Upper lobe of left lung (tissue), 6 donors: ENCODE measurements around the gene RBM15. TPM values are rescaled to one million over a fixed set of nuclear protein-coding genes. Genes with fewer than 3 reads are reported as not detected.

Experiments used
- ATAC-seq, 2 donors: fragments of 200-7000 bp; cut with Tn5 transposase; one replicate each; pipeline ENCODE4 v1.9.1; 2022; ENCODE audit warnings: mild to moderate bottlenecking in 2 of 2, moderate library complexity in 2 of 2; ENCODE audit not compliant: low FRiP score in 2 of 2
- DNase-seq, 2 donors: peaks; one replicate each; pipeline ENCODE4 v3.0.0-alpha.2; 2019 to 2020
- H3K27ac ChIP-seq, 4 donors: fragments of 200-600 bp; sonication (generic); one replicate each; pipeline ENCODE4 v1.5.1; 2016 to 2019
- H3K27me3 ChIP-seq, 4 donors: fragments of 200-600 bp; sonication (generic); one replicate each; pipeline ENCODE4 v1.5.1; 2017 to 2019
- H3K36me3 ChIP-seq, 4 donors: fragments of 200-600 bp; sonication (generic); one replicate each; pipeline ENCODE4 v1.5.1; 2016 to 2019
- H3K4me1 ChIP-seq, 4 donors: fragments of 200-600 bp; sonication (generic); one replicate each; pipeline ENCODE4 v1.5.1; 2018 to 2019
- H3K4me3 ChIP-seq, 4 donors: fragments of 200-600 bp; sonication (generic); one replicate each; pipeline ENCODE4 v1.5.1; 2017 to 2019; ENCODE audit warnings: mild to moderate bottlenecking in 2 of 4, moderate library complexity in 1 of 4
- H3K9me3 ChIP-seq, 4 donors: fragments of 200-600 bp; sonication (generic); one replicate each; pipeline ENCODE4 v1.5.1; 2018 to 2019
- EP300 ChIP-seq, 4 donors: sonication (generic); formaldehyde crosslinking; IDR thresholded peaks; one replicate each; pipeline ENCODE4 v1.5.1; 2017; ENCODE audit warnings: antibody characterized with exemption in 4 of 4, control low read depth in 2 of 4
- POLR2A ChIP-seq, 4 donors: fragments of 450-650 bp; IDR thresholded peaks; one replicate each; pipeline ENCODE4 v1.5.1; 2016 to 2017; ENCODE audit warnings: antibody characterized with exemption in 4 of 4, mild to moderate bottlenecking in 2 of 4
- POLR2AphosphoS5 ChIP-seq, 2 donors: sonication (generic); formaldehyde crosslinking; IDR thresholded peaks; one replicate each; pipeline ENCODE4 v1.5.1; 2017; ENCODE audit warnings: antibody characterized with exemption in 2 of 2
- WGBS, 2 donors: methylation state at CpG; one replicate each; pipeline ENCODE4 v1.1.5; 2017 to 2018; 5-methylcytosine and 5-hydroxymethylcytosine counted together
- total RNA-seq, 6 donors: library from RNA; depleted of rRNA in 4 of 6; stranded (reverse); fragments of >200 nt in 4 of 6; gene quantifications; one replicate each; pipeline versions ENCODE4 v1.1.0 to v1.2.1, GENCODE V29; 2016 to 2021
- TF ChIP-seq, protein P1 (sequence below), 6 experiments: fragments of 450-650 bp in 4 of 6; fragments of 200-600 bp in 2 of 6; sonication (generic) in 2 of 6; IDR thresholded peaks; one replicate each; pipeline ENCODE4 v1.5.1; 2016 to 2019; ENCODE audit warnings: antibody characterized with exemption in 6 of 6
- donor health status: DM: no; HTN: no; CAD: no; lungs with moderate emphysema.
- donor health status: DM: no; HTN: yes; CAD: no; lungs with severe emphysema.

RBM15 gene
- total RNA-seq, 6 donors from 2014 or later: 20.7 to 85.9 (median 36.2) TPM

DNA sequence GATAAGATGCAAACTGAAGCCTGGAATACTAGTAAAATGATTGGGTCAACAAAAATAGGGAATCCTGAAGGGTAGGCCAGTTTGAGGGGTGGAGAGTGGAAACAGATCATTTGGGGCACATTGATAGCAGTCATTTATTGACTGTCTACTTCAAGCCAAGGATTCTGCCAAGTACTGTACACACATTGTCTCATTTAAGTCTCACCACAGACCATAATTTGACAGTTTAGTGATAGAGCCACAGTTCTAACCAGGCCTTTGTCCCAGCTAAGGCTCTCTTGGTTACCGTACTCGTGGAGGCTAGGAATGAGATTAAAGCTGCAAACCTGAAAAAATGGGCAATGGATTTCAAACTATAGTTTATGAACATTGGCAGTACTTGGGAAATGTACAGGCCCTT, 11.2 kb downstream of the RBM15 start:
- no peak for ATAC-seq
- 77 to 89% methylated on average over 2 of the region's 2 CpGs for WGBS, 2 donors
- Histone ChIP-seq H3K27ac (no peak overlapping the region), H3K4me1 (peaks cover 30 to 61% (median 41%) of the 10 kb centered on the region in 4 donors), H3K27me3 (no peaks in the 10 kb centered on the region), H3K4me3 (no peak overlapping the region), H3K36me3 (peaks cover 0 to 21% (median 6%) of the 10 kb centered on the region in 4 donors), H3K9me3 (no peaks in the 10 kb centered on the region)
- DNase-seq: no peak
- TF ChIP-seq POLR2A (IDR thresholded peaks at IDR 0.05): no peak
- no peak for TF ChIP-seq POLR2AphosphoS5 (IDR thresholded peaks at IDR 0.05)
- no peak for TF ChIP-seq EP300 (IDR thresholded peaks at IDR 0.05)
- TF ChIP-seq, protein P1, sequence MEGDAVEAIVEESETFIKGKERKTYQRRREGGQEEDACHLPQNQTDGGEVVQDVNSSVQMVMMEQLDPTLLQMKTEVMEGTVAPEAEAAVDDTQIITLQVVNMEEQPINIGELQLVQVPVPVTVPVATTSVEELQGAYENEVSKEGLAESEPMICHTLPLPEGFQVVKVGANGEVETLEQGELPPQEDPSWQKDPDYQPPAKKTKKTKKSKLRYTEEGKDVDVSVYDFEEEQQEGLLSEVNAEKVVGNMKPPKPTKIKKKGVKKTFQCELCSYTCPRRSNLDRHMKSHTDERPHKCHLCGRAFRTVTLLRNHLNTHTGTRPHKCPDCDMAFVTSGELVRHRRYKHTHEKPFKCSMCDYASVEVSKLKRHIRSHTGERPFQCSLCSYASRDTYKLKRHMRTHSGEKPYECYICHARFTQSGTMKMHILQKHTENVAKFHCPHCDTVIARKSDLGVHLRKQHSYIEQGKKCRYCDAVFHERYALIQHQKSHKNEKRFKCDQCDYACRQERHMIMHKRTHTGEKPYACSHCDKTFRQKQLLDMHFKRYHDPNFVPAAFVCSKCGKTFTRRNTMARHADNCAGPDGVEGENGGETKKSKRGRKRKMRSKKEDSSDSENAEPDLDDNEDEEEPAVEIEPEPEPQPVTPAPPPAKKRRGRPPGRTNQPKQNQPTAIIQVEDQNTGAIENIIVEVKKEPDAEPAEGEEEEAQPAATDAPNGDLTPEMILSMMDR (IDR thresholded peaks at IDR 0.05): no peak

DNA sequence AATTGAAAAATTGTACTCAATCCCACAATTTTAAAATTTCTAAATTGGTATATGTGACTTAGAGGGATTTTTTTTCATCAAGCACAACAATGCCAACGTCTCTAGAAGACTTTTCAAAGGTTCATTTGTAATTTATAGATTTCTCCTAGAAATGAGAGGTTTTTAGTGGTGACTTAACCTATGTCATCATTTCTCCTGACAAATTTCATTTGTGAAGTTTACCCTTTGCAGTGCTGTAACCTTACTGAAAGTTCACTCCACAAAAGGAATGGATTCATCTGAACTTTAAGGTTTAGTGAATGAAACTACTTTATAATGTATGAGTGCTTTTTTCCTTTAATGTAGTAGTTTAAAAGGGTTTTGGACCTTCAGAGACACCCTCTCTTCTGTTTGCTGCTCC, 16.1 kb downstream of the RBM15 start:
- Histone ChIP-seq H3K27ac (no peak overlapping the region), H3K9me3 (no peaks in the 10 kb centered on the region), H3K4me1 (peaks cover 9 to 32% (median 13%) of the 10 kb centered on the region in 4 donors), H3K36me3 (peaks cover 0 to 24% (median 0%) of the 10 kb centered on the region in 4 donors), H3K27me3 (no peaks in the 10 kb centered on the region), H3K4me3 (no peak overlapping the region)
- WGBS, 2 donors: 69 to 80% methylated on average over 1 of the region's 1 CpG
- no peak for DNase-seq
- no peak for ATAC-seq
- TF ChIP-seq EP300 (IDR thresholded peaks at IDR 0.05): no peak
- TF ChIP-seq, protein P1 (IDR thresholded peaks at IDR 0.05): no peak
- TF ChIP-seq POLR2A (IDR thresholded peaks at IDR 0.05): no peak
- TF ChIP-seq POLR2AphosphoS5 (IDR thresholded peaks at IDR 0.05): no peak

DNA sequence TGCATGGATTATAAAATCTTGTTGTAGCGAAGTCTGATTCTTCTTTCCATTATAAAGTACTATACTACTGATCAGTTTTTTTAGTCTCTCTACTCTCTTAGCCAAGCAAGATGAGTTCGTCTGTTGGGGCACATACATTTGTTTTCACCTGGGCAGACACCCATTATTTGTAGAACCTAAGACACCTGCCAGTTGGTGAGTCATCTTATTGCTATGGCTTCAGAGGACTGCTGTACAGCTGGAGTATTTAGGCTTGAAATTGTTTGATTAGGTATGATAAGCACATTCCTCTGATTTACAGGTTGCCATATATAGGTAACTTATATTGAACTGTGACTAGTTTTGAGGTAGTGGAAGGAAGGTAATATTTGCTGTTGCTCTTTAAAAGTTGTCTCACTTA, 17.2 kb downstream of the RBM15 start:
- H3K36me3 ChIP-seq: peaks cover 0 to 24% (median 0%) of the 10 kb centered on the region in 4 donors
- H3K4me3 ChIP-seq: no peak overlapping the region
- 76 to 84% methylated on average over 2 of the region's 2 CpGs for WGBS, 2 donors
- ATAC-seq (peak in 1 of 2 donors; percentile 15), DNase-seq (no peak)
- H3K27me3 ChIP-seq: no peaks in the 10 kb centered on the region
- TF ChIP-seq POLR2AphosphoS5 (IDR thresholded peaks at IDR 0.05) (no peak), EP300 (IDR thresholded peaks at IDR 0.05) (no peak), POLR2A (IDR thresholded peaks at IDR 0.05) (no peak)
- TF ChIP-seq, protein P1 (IDR thresholded peaks at IDR 0.05): no peak
- no peak overlapping the region for H3K27ac ChIP-seq
- peaks cover 0 to 24% (median 3%) of the 10 kb centered on the region in 4 donors for H3K4me1 ChIP-seq
- no peaks in the 10 kb centered on the region for H3K9me3 ChIP-seq

DNA sequence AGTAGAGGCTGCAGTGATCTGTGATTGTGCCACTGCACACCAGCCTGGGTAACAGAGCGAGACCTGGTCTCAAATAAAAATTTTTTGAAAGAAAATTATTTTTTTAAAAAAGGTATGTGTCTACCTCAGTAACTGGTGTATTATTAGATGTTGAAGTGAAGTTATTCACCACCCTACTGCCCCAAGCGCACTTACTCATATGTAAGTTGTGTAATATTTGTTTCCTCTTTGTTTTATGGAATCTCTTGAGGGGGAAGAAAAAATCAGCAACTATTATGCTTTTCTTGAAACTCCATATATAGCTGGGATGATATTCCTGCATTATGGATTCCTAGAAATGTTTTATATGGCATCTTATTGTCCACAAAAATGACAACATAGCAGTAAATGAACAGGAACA, 21.3 kb downstream of the RBM15 start:
- Histone ChIP-seq H3K9me3 (no peaks in the 10 kb centered on the region), H3K4me3 (no peak overlapping the region), H3K36me3 (peaks cover 0 to 37% (median 8%) of the 10 kb centered on the region in 4 donors), H3K27me3 (no peaks in the 10 kb centered on the region), H3K27ac (no peak overlapping the region), H3K4me1 (peaks cover 0 to 17% (median 2%) of the 10 kb centered on the region in 4 donors)
- TF ChIP-seq, protein P1 (IDR thresholded peaks at IDR 0.05): no peak
- no peak for ATAC-seq
- no peak for DNase-seq
- 87 to 93% methylated on average over 2 of the region's 2 CpGs for WGBS, 2 donors

DNA sequence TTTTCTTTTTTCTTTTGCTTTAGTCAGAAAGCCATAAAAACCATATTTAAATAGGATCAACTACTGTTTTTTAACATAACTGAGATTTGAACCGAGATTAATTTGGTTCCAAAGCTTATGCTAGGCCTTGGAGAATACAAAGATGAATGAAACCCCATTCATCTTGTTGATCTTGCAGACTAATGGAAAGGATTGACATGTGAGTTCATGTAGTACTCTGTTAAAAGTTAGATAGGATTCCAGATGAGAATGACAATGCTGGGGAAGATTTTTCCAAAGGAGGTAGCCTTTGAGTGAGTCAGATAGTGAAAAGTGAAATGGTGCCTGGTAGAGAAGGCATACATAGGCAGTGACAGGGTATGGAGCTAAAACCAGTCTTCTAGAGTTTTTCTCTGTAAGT, 22.7 kb downstream of the RBM15 start:
- WGBS, 2 donors: 88 to 97% methylated on average over 1 of the region's 1 CpG
- TF ChIP-seq EP300 (IDR thresholded peaks at IDR 0.05): no peak
- TF ChIP-seq POLR2AphosphoS5 (IDR thresholded peaks at IDR 0.05): no peak
- TF ChIP-seq, protein P1 (IDR thresholded peaks at IDR 0.05): no peak
- TF ChIP-seq POLR2A (IDR thresholded peaks at IDR 0.05): no peak
- DNase-seq (no peak), ATAC-seq (no peak)
- Histone ChIP-seq H3K9me3 (no peaks in the 10 kb centered on the region), H3K4me3 (no peak overlapping the region), H3K27ac (no peak overlapping the region), H3K36me3 (peaks cover 0 to 38% (median 8%) of the 10 kb centered on the region in 4 donors), H3K27me3 (no peaks in the 10 kb centered on the region), H3K4me1 (peaks cover 0 to 8% (median 2%) of the 10 kb centered on the region in 4 donors)
